Ishikawa (cell line): ENCODE measurements around the gene MROH2B.

Source experiments
- CEBPB ChIP-seq: IDR thresholded peaks from 2 replicates; pipeline ENCODE4 v1.6.1; 2012
- CREB1 ChIP-seq: IDR thresholded peaks from 2 replicates; pipeline ENCODE4 v1.6.1; 2012; ENCODE audit warnings: low read depth
- EGR1 ChIP-seq: IDR thresholded peaks from 2 replicates; pipeline ENCODE4 v1.6.1; 2012
- EP300 ChIP-seq: IDR thresholded peaks from 2 replicates; pipeline ENCODE4 v1.6.1; 2012; ENCODE audit warnings: borderline replicate concordance
- FOXM1 ChIP-seq: IDR thresholded peaks from 2 replicates; pipeline ENCODE4 v1.6.1; 2012; ENCODE audit warnings: low read depth, borderline replicate concordance
- MAX ChIP-seq: IDR thresholded peaks from 2 replicates; pipeline ENCODE4 v1.6.1; 2012
- NFIC ChIP-seq: IDR thresholded peaks from 2 replicates; pipeline ENCODE4 v1.6.1; 2012
- RAD21 ChIP-seq: IDR thresholded peaks from 2 replicates; pipeline ENCODE4 v1.6.1; 2012; ENCODE audit warnings: low read depth
- REST ChIP-seq: IDR thresholded peaks from 2 replicates; pipeline ENCODE4 v1.6.1; 2012; ENCODE audit warnings: low read depth, mild to moderate bottlenecking
- TAF1 ChIP-seq: IDR thresholded peaks from 2 replicates; pipeline ENCODE4 v1.6.1; 2012; ENCODE audit warnings: low read depth, mild to moderate bottlenecking
- TCF12 ChIP-seq: IDR thresholded peaks from 2 replicates; pipeline ENCODE4 v1.6.1; 2012; ENCODE audit warnings: low read depth
- TEAD4 ChIP-seq: IDR thresholded peaks from 2 replicates; pipeline ENCODE4 v1.6.1; 2012
- USF1 ChIP-seq: IDR thresholded peaks from 2 replicates; pipeline ENCODE4 v1.6.1; 2012
- YY1 ChIP-seq: IDR thresholded peaks from 2 replicates; pipeline ENCODE4 v1.6.1; 2012; ENCODE audit warnings: low read depth
- ZBTB7A ChIP-seq: IDR thresholded peaks from 2 replicates; pipeline ENCODE4 v1.6.1; 2012; ENCODE audit warnings: low read depth

MROH2B gene

GRCh38 chr5:41057940-41058339, 13.2 kb downstream of the MROH2B start:
- TF ChIP-seq USF1 = no peak
- no peak for TF ChIP-seq TEAD4

- TF ChIP-seq TCF12 (no peak), TAF1 (no peak), NFIC (no peak), USF1 (no peak), YY1 (no peak), CEBPB (no peak), REST (no peak), ZBTB7A (no peak), MAX (no peak), RAD21 (no peak), EP300 (no peak), FOXM1 (no peak), CREB1 (no peak), EGR1 (no peak), TEAD4 (no peak)
Observed at GRCh38 chr5:41057231-41057630, 13.9 kb downstream of the MROH2B start.

- TF ChIP-seq TEAD4 (no peak), RAD21 (no peak), ZBTB7A (no peak), TAF1 (no peak), CREB1 (no peak), MAX (no peak), CEBPB (no peak), TCF12 (no peak), EGR1 (no peak), USF1 (no peak), REST (no peak), NFIC (no peak), EP300 (no peak)
Observed at GRCh38 chr5:41048986-41049385, 22.2 kb downstream of the MROH2B start.

GRCh38 chr5:41043109-41043747, 27.9 kb downstream of the MROH2B start:
- TF ChIP-seq MAX (no peak), EP300 (no peak), FOXM1 (no peak), USF1 (no peak), YY1 (no peak), CEBPB (no peak), NFIC (no peak), TAF1 (no peak), CREB1 (no peak), ZBTB7A (no peak), EGR1 (no peak), REST (no peak), TEAD4 (no peak), RAD21 (no peak), TCF12 (no peak)
